Ecto neural progenitor cell (in vitro differentiated cells): Measurements from ENCODE around the gene FGR.

Source experiments
- DNase-seq: peaks from one replicate; pipeline ENCODE4 v3.0.0-alpha.2; 2018; ENCODE audit warnings: low spot score

FGR gene

GRCh38 chr1:27600498-27601175, 34.3 kb downstream of the FGR start:
- DNase-seq = peak; percentile 74

- no peak for DNase-seq
Measured at GRCh38 chr1:27599605-27600497, 35.1 kb downstream of the FGR start.

- DNase-seq = no peak
Measured at GRCh38 chr1:27598902-27599528, 36.0 kb downstream of the FGR start.

GRCh38 chr1:27598295-27598687, 36.7 kb downstream of the FGR start:
- peak; percentile 71 for DNase-seq

- no peak for DNase-seq
Measured at GRCh38 chr1:27597516-27598294, 37.3 kb downstream of the FGR start.

GRCh38 chr1:27596986-27597385, 38.0 kb downstream of the FGR start:
- DNase-seq = no peak

GRCh38 chr1:27596261-27596660, 38.7 kb downstream of the FGR start:
- no peak for DNase-seq

GRCh38 chr1:27595597-27595996, 39.4 kb downstream of the FGR start:
- no peak for DNase-seq

GRCh38 chr1:27594564-27595510, 40.1 kb downstream of the FGR start:
- DNase-seq = no peak

- DNase-seq = no peak
Measured at GRCh38 chr1:27593678-27594563, 41.1 kb downstream of the FGR start.

- peak; percentile 92 for DNase-seq
Measured at GRCh38 chr1:27592931-27593677, 41.9 kb downstream of the FGR start.

GRCh38 chr1:27592232-27592930, 42.6 kb downstream of the FGR start:
- no peak for DNase-seq

GRCh38 chr1:27591622-27592021, 43.4 kb downstream of the FGR start:
- DNase-seq = no peak

GRCh38 chr1:27590917-27591508, 44.0 kb downstream of the FGR start:
- no peak for DNase-seq

GRCh38 chr1:27589841-27590426, 45.1 kb downstream of the FGR start:
- DNase-seq = no peak

GRCh38 chr1:27589441-27589840, 45.5 kb downstream of the FGR start:
- no peak for DNase-seq
